Ishikawa (cell line): ENCODE data around the gene WDR75.

Experiments
- EP300 ChIP-seq: IDR thresholded peaks from 2 replicates; pipeline ENCODE4 v1.6.1; 2012; ENCODE audit warnings: borderline replicate concordance
- MAX ChIP-seq: IDR thresholded peaks from 2 replicates; pipeline ENCODE4 v1.6.1; 2012

- TF ChIP-seq MAX: no peak
- no peak for TF ChIP-seq EP300
These were observed 59.3 kb downstream of the WDR75 start for GRCh38 chr2:189500456-189501160.
